H9 (cell line): Measurements from ENCODE around the gene NIPSNAP2. TPM values are rescaled to one million over a fixed set of nuclear protein-coding genes. Genes with fewer than 3 reads are reported as not detected.

Experiments used
- DNase-seq: peaks from one replicate; pipeline ENCODE4 v3.0.0-alpha.2; 2017
- H2AFZ ChIP-seq: one replicate; pipeline ENCODE4 v1.6.1; 2013; ENCODE audit warnings: mild to moderate bottlenecking, low read length, control low read depth, moderate library complexity
- H2AK5ac ChIP-seq: 2 replicates; pipeline ENCODE4 v1.6.1; 2013; ENCODE audit warnings: low read length, control low read depth, mixed read lengths; ENCODE audit not compliant: insufficient read length
- H2BK120ac ChIP-seq: one replicate; pipeline ENCODE4 v1.6.1; 2013; ENCODE audit warnings: low read depth, mild to moderate bottlenecking, low read length, control low read depth, inconsistent platforms; ENCODE audit not compliant: poor library complexity, severe bottlenecking
- H2BK12ac ChIP-seq: 2 replicates; pipeline ENCODE4 v1.6.1; 2013; ENCODE audit warnings: low read length, control low read depth, mixed read lengths, low read depth; ENCODE audit not compliant: insufficient read length
- H2BK15ac ChIP-seq: 2 replicates; pipeline ENCODE4 v1.6.1; 2013; ENCODE audit warnings: low read depth, low read length, control low read depth
- H2BK20ac ChIP-seq: one replicate; pipeline ENCODE4 v1.6.1; 2013; ENCODE audit warnings: low read depth, mild to moderate bottlenecking, low read length, control low read depth, inconsistent platforms; ENCODE audit not compliant: poor library complexity, severe bottlenecking
- H2BK5ac ChIP-seq: 2 replicates; pipeline ENCODE4 v1.6.1; 2013; ENCODE audit warnings: low read length, control low read depth, mixed read lengths; ENCODE audit not compliant: insufficient read length
- H3K14ac ChIP-seq: 2 replicates; pipeline ENCODE4 v1.6.1; 2013; ENCODE audit warnings: low read length, control low read depth; ENCODE audit not compliant: insufficient read depth
- H3K18ac ChIP-seq: 2 replicates; pipeline ENCODE4 v1.6.1; 2013; ENCODE audit warnings: low read depth, mild to moderate bottlenecking, mixed read lengths, low read length, control low read depth; ENCODE audit not compliant: insufficient read length
- H3K23ac ChIP-seq: 2 replicates; pipeline ENCODE4 v1.6.1; 2013; ENCODE audit warnings: low read length, control low read depth, mixed read lengths, low read depth; ENCODE audit not compliant: insufficient read length
- H3K23me2 ChIP-seq: 2 replicates; pipeline ENCODE4 v1.6.1; 2013; ENCODE audit warnings: low read depth, mild to moderate bottlenecking, mixed read lengths, low read length, control low read depth; ENCODE audit not compliant: insufficient read length, poor library complexity, severe bottlenecking
- H3K27ac ChIP-seq: 2 replicates; pipeline ENCODE4 v1.5.1; 2013; ENCODE audit warnings: low read length, control low read depth, mixed read lengths, low read depth; ENCODE audit not compliant: insufficient read length
- H3K27me3 ChIP-seq: 2 replicates; pipeline ENCODE4 v1.6.1; 2013; ENCODE audit warnings: low read length, control low read depth, inconsistent platforms; ENCODE audit not compliant: insufficient read depth
- H3K4ac ChIP-seq: 2 replicates; pipeline ENCODE4 v1.6.1; 2013; ENCODE audit warnings: low read depth, mild to moderate bottlenecking, control low read depth, inconsistent platforms, low read length, moderate library complexity
- H3K4me1 ChIP-seq: 2 replicates; pipeline ENCODE4 v1.6.1; 2013; ENCODE audit warnings: low read length, control low read depth, inconsistent platforms; ENCODE audit not compliant: insufficient read depth
- H3K4me2 ChIP-seq: 2 replicates; pipeline ENCODE4 v1.6.1; 2013; ENCODE audit warnings: low read length, control low read depth, mixed read lengths; ENCODE audit not compliant: insufficient read length, insufficient read depth
- H3K56ac ChIP-seq: 2 replicates; pipeline ENCODE4 v1.6.1; 2013; ENCODE audit warnings: low read depth, mild to moderate bottlenecking, mixed read lengths, low read length, control low read depth; ENCODE audit not compliant: insufficient read length
- H3K79me1 ChIP-seq: 2 replicates; pipeline ENCODE4 v1.6.1; 2013; ENCODE audit warnings: low read depth, mild to moderate bottlenecking, moderate library complexity, low read length, control low read depth, inconsistent platforms; ENCODE audit not compliant: insufficient read depth, poor library complexity, severe bottlenecking
- H3K79me2 ChIP-seq: 2 replicates; pipeline ENCODE4 v1.6.1; 2013; ENCODE audit warnings: low read length, control low read depth, inconsistent platforms; ENCODE audit not compliant: insufficient read depth
- H3K9ac ChIP-seq: 2 replicates; pipeline ENCODE4 v1.6.1; 2013; ENCODE audit warnings: low read length, control low read depth, mixed read lengths; ENCODE audit not compliant: insufficient read length; ENCODE audit errors: extremely low read depth
- H3K9me3 ChIP-seq: one replicate; pipeline ENCODE4 v1.6.1; 2013; ENCODE audit warnings: low read depth, low read length, inconsistent platforms; ENCODE audit not compliant: control insufficient read depth
- H3T11ph ChIP-seq: one replicate; pipeline ENCODE4 v1.6.1; 2013; ENCODE audit warnings: mild to moderate bottlenecking, low read length, control low read depth, inconsistent platforms
- H4K20me1 ChIP-seq: one replicate; pipeline ENCODE4 v1.6.1; 2013; ENCODE audit not compliant: control insufficient read depth, insufficient read length, insufficient read depth
- H4K5ac ChIP-seq: 2 replicates; pipeline ENCODE4 v1.6.1; 2013; ENCODE audit warnings: low read depth, mild to moderate bottlenecking, mixed read lengths, low read length, control low read depth; ENCODE audit not compliant: insufficient read length
- H4K8ac ChIP-seq: replicated peaks from 2 replicates; pipeline ENCODE4 v1.6.1; 2013; ENCODE audit warnings: low read length, control low read depth, mixed read lengths, low read depth; ENCODE audit not compliant: insufficient read length
- H4K91ac ChIP-seq: 2 replicates; pipeline ENCODE4 v1.6.1; 2013; ENCODE audit warnings: low read depth, mild to moderate bottlenecking, moderate library complexity, mixed read lengths, low read length, control low read depth; ENCODE audit not compliant: insufficient read length
- H3K27ac Mint-ChIP-seq, 3 experiments: 2 replicates in 2 of 3; 3 replicates in 1 of 3; pipeline ENCODE4 v1.8.0; 2020 to 2021; ENCODE audit warnings: mixed read lengths in 3 of 3, mild to moderate bottlenecking in 1 of 3, moderate library complexity in 1 of 3
- H3K27me3 Mint-ChIP-seq: 2 replicates; pipeline ENCODE4 v1.8.0; 2021; ENCODE audit warnings: low read depth, mild to moderate bottlenecking, moderate library complexity, mixed read lengths
- H3K36me3 Mint-ChIP-seq, 3 experiments: 2 replicates in 2 of 3; 3 replicates in 1 of 3; pipeline ENCODE4 v1.8.0; 2020 to 2021; ENCODE audit warnings: low read depth in 3 of 3, mixed read lengths in 3 of 3; ENCODE audit not compliant: insufficient read depth in 1 of 3
- H3K4me1 Mint-ChIP-seq, 2 experiments: 2 replicates each; pipeline ENCODE4 v1.8.0; 2020; ENCODE audit warnings: mixed read lengths in 2 of 2
- H3K4me3 Mint-ChIP-seq, 2 experiments: 2 replicates in 1 of 2; 3 replicates in 1 of 2; pipeline ENCODE4 v1.8.0; 2020 to 2021; ENCODE audit warnings: mild to moderate bottlenecking in 2 of 2, mixed read lengths in 2 of 2, moderate library complexity in 1 of 2
- H3K9me3 Mint-ChIP-seq, 2 experiments: 2 replicates in 1 of 2; 3 replicates in 1 of 2; pipeline ENCODE4 v1.8.0; 2020; ENCODE audit warnings: mild to moderate bottlenecking in 2 of 2, mixed read lengths in 2 of 2, moderate library complexity in 1 of 2
- WGBS: extraction: QIAGEN DNeasy Blood & Tissue Kit; methylation state at CpG from one replicate; pipeline ENCODE4 v1.1.7; 2013; ENCODE audit warnings: missing lambda C conversion rate, low lambda C conversion rate, mixed read lengths; ENCODE audit not compliant: insufficient read length; ENCODE audit errors: extremely low coverage; 5-methylcytosine and 5-hydroxymethylcytosine counted together
- total RNA-seq: library from RNA; stranded (reverse); gene quantifications from 2 replicates; pipeline ENCODE4 v1.2.1, GENCODE V29; 2021
- TF ChIP-seq, protein P1 (sequence below): fragments of 200-600 bp; sonication (generic); conservative IDR thresholded peaks from 3 replicates; pipeline ENCODE4 v1.8.0; 2021; ENCODE audit warnings: antibody characterized with exemption, mild to moderate bottlenecking

The NIPSNAP2 gene
- total RNA-seq, 1 experiment from 2014 or later = 40.7 TPM

DNA sequence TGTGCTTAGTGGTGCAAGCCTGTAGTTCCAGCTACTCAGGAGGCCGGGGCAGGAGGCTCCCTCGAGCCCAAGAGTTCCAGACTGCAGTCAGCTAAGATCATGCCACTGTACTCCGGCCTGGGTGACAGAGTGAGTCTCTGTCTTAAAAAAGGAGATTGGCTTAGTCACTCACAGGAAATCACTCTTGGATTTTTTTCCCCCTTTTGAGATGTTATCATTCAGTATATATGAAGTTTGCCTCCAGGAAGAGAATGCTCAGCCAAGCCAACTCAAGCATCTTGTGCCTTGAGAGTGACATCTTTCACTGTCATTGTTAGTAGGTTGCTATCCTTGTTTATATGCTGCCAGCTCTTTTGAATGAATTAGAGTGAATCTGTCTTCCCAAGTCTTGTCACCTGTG, 28.0 kb downstream of the NIPSNAP2 start:
- Histone ChIP-seq H2BK15ac (no peak overlapping the region), H3K9ac (no peak overlapping the region), H3K18ac (no peak overlapping the region), H3K56ac (no peak overlapping the region), H4K8ac (no peak overlapping the region), H2BK120ac (no peak overlapping the region), H3T11ph (no peak overlapping the region), H3K4me2 (no peak overlapping the region), H3K4me1 (no peaks in the 10 kb centered on the region), H3K4ac (no peak overlapping the region), H3K23me2 (no peaks in the 10 kb centered on the region), H4K91ac (no peak overlapping the region), H3K14ac (no peak overlapping the region), H3K79me1 (no peaks in the 10 kb centered on the region), H4K20me1 (no peaks in the 10 kb centered on the region), H2AK5ac (no peak overlapping the region), H3K9me3 (no peaks in the 10 kb centered on the region), H3K23ac (no peak overlapping the region), H3K27me3 (no peaks in the 10 kb centered on the region), H3K79me2 (no peaks in the 10 kb centered on the region), H2BK20ac (no peak overlapping the region), H2BK5ac (no peak overlapping the region), H3K27ac (no peak overlapping the region), H4K5ac (no peak overlapping the region), H2AFZ (no peak overlapping the region), H2BK12ac (no peak overlapping the region)
- Mint-ChIP-seq H3K27me3 (no peaks in the 10 kb centered on the region), H3K4me3 (no peak overlapping the region), H3K27ac (no peak overlapping the region), H3K4me1 (no peaks in the 10 kb centered on the region), H3K9me3 (no peaks in the 10 kb centered on the region), H3K36me3 (peaks cover 15 to 45% (median 43%) of the 10 kb centered on the region in 3 experiments; a peak in 6 of 7 replicates)
- DNase-seq = no peak
- WGBS = no CpG with 5 or more reads among the region's 3 CpGs
- TF ChIP-seq, protein P1, sequence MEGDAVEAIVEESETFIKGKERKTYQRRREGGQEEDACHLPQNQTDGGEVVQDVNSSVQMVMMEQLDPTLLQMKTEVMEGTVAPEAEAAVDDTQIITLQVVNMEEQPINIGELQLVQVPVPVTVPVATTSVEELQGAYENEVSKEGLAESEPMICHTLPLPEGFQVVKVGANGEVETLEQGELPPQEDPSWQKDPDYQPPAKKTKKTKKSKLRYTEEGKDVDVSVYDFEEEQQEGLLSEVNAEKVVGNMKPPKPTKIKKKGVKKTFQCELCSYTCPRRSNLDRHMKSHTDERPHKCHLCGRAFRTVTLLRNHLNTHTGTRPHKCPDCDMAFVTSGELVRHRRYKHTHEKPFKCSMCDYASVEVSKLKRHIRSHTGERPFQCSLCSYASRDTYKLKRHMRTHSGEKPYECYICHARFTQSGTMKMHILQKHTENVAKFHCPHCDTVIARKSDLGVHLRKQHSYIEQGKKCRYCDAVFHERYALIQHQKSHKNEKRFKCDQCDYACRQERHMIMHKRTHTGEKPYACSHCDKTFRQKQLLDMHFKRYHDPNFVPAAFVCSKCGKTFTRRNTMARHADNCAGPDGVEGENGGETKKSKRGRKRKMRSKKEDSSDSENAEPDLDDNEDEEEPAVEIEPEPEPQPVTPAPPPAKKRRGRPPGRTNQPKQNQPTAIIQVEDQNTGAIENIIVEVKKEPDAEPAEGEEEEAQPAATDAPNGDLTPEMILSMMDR = no peak
